SH-SY5Y (cell line): ENCODE data around the gene EID3.

Experiments
- GATA2 ChIP-seq: IDR thresholded peaks from 2 replicates; pipeline ENCODE4 v1.6.1; 2011; ENCODE audit warnings: mild to moderate bottlenecking, low read depth, low read length
- GATA3 ChIP-seq: IDR thresholded peaks from 2 replicates; pipeline ENCODE4 v1.6.1; 2011; ENCODE audit warnings: low read depth, mild to moderate bottlenecking, low read length, moderate library complexity

DNA sequence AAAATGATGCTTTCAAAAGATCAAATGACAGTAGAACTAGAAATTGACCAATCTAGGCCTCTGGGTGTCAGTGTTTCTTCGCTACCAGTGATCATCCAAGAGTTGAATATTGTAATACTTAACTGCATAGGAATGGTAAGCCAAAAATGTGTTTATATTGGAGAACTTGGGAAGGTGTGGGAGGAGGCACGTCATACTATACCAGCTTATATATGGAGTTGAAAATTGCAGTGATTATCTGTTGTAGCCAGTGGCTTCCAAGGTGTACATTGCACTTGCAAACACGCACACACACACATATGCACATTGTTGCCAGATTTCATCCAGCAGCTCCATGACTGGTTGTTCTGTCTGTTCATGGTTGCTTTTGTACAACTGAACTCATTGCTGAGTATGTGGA, 36.1 kb downstream of the EID3 start:
- no peak for TF ChIP-seq GATA3
- TF ChIP-seq GATA2: no peak
